Right lobe of liver (tissue), 4 donors: ENCODE data around the gene CCDC182.

Experiments
- POLR2A ChIP-seq: fragments of 450-650 bp; IDR thresholded peaks from one replicate; pipeline ENCODE4 v1.6.1; 2017; ENCODE audit warnings: antibody characterized with exemption, mild to moderate bottlenecking
- TF ChIP-seq, protein P1 (sequence below), 4 donors: fragments of 200-600 bp in 3 of 4; fragments of 450-650 bp in 1 of 4; IDR thresholded peaks; one replicate each; pipeline versions ENCODE4 v1.5.1 to v1.8.0; 2016 to 2022; ENCODE audit warnings: antibody characterized with exemption in 4 of 4, mild to moderate bottlenecking in 2 of 4
- donor health status: DM: no; HTN: no; CAD: no.
- donor health status: DM: no; HTN: no; CAD: no.
- donor health status: DM: no; HTN: yes; CAD: no.

DNA sequence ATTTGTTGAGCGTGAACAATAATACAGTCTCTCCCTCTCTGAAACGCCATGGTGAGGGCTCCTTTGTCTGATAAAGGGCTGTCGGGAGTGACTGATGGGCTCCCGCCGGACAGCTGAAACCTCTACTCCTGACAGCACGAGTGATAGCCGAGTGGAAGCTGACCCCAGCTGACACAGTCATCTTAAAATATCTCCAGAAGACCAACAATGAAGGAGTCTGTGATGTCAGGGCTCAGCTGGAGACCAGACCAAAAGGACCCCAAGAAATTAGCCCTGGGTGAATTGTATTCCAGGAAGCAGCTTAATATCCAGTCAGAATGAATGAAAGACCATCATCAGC, 22.4 kb downstream of the CCDC182 start:
- TF ChIP-seq, protein P1, sequence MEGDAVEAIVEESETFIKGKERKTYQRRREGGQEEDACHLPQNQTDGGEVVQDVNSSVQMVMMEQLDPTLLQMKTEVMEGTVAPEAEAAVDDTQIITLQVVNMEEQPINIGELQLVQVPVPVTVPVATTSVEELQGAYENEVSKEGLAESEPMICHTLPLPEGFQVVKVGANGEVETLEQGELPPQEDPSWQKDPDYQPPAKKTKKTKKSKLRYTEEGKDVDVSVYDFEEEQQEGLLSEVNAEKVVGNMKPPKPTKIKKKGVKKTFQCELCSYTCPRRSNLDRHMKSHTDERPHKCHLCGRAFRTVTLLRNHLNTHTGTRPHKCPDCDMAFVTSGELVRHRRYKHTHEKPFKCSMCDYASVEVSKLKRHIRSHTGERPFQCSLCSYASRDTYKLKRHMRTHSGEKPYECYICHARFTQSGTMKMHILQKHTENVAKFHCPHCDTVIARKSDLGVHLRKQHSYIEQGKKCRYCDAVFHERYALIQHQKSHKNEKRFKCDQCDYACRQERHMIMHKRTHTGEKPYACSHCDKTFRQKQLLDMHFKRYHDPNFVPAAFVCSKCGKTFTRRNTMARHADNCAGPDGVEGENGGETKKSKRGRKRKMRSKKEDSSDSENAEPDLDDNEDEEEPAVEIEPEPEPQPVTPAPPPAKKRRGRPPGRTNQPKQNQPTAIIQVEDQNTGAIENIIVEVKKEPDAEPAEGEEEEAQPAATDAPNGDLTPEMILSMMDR (IDR thresholded peaks at IDR 0.05): no peak
- no peak for TF ChIP-seq POLR2A
